ENCODE results near the gene SNX25. TPM values are rescaled to one million over a fixed set of nuclear protein-coding genes. Genes with fewer than 3 reads are reported as not detected.
A peak's percentile ranks its signal among the peaks of the same experiment; 100 is the strongest.

Gene SNX25
- total RNA-seq, 4 donors from 2014 or later = 5.5 to 18.9 (median 7.5) TPM

GRCh38 chr4:185248393-185249039, 39.1 kb downstream of the SNX25 start:
- no peaks in the 10 kb centered on the region for H3K27me3 ChIP-seq
- H3K4me3 ChIP-seq = no peak overlapping the region
- 94 to 97% methylated on average over 3 of the region's 3 CpGs for WGBS, 2 donors
- no peak for DNase-seq
- no peaks in the 10 kb centered on the region for H3K36me3 ChIP-seq
- H3K27ac ChIP-seq = no peak overlapping the region
- TF ChIP-seq CTCF (IDR thresholded peaks at IDR 0.05) = no peak
- no peak for TF ChIP-seq POLR2A (IDR thresholded peaks at IDR 0.05)
- intact Hi-C loops (cut with DNase I) = no loop called here
- H3K9me3 ChIP-seq = no peaks in the 10 kb centered on the region
- peaks cover 0 to 5% (median 3%) of the 10 kb centered on the region in 3 donors for H3K4me1 ChIP-seq

- H3K27me3 ChIP-seq = no peaks in the 10 kb centered on the region
- TF ChIP-seq CTCF (IDR thresholded peaks at IDR 0.05) (no peak), POLR2A (IDR thresholded peaks at IDR 0.05) (no peak)
- no peak overlapping the region for H3K27ac ChIP-seq
- intact Hi-C loops (cut with DNase I) = no loop called here
- no peak for DNase-seq
- peaks cover 0 to 5% (median 3%) of the 10 kb centered on the region in 3 donors for H3K4me1 ChIP-seq
- 69 to 82% methylated on average over 2 of the region's 2 CpGs for WGBS, 2 donors
- no peaks in the 10 kb centered on the region for H3K36me3 ChIP-seq
- H3K4me3 ChIP-seq = no peak overlapping the region
- no peaks in the 10 kb centered on the region for H3K9me3 ChIP-seq
These were observed 39.7 kb downstream of the SNX25 start for GRCh38 chr4:185249105-185249504.

- H3K9me3 ChIP-seq = no peaks in the 10 kb centered on the region
- 81 to 83% methylated on average over 5 of the region's 5 CpGs for WGBS, 2 donors
- intact Hi-C loops (cut with DNase I) = no loop called here
- peaks cover 0 to 3% (median 0%) of the 10 kb centered on the region in 3 donors for H3K36me3 ChIP-seq
- DNase-seq = no peak
- peaks cover 0 to 5% (median 3%) of the 10 kb centered on the region in 3 donors for H3K4me1 ChIP-seq
- H3K4me3 ChIP-seq = no peak overlapping the region
- H3K27me3 ChIP-seq = no peaks in the 10 kb centered on the region
- TF ChIP-seq POLR2A (IDR thresholded peaks at IDR 0.05) (no peak), CTCF (IDR thresholded peaks at IDR 0.05) (no peak)
- H3K27ac ChIP-seq = no peak overlapping the region
These were observed 45.0 kb downstream of the SNX25 start for GRCh38 chr4:185254434-185254833.

GRCh38 chr4:185255868-185256267, 46.5 kb downstream of the SNX25 start:
- DNase-seq = no peak
- H3K4me3 ChIP-seq = no peak overlapping the region
- TF ChIP-seq POLR2A (IDR thresholded peaks at IDR 0.05) = no peak
- no peak for TF ChIP-seq CTCF (IDR thresholded peaks at IDR 0.05)
- peaks cover 0 to 5% (median 3%) of the 10 kb centered on the region in 3 donors for H3K4me1 ChIP-seq
- peaks cover 0 to 3% (median 0%) of the 10 kb centered on the region in 3 donors for H3K36me3 ChIP-seq
- peak overlapping the region in 2 of 4 donors; percentile 25 to 26 for H3K27ac ChIP-seq
- H3K27me3 ChIP-seq = no peaks in the 10 kb centered on the region
- intact Hi-C loops (cut with DNase I) = no loop called here
- no peaks in the 10 kb centered on the region for H3K9me3 ChIP-seq
- WGBS, 2 donors = 85 to 92% methylated on average over 3 of the region's 3 CpGs

- intact Hi-C loops (cut with DNase I) = no loop called here
- H3K27ac ChIP-seq = no peak overlapping the region
These were observed 47.0 kb downstream of the SNX25 start for GRCh38 chr4:185256446-185256845.

More at GRCh38 chr4:185256446-185256845, 47.0 kb downstream of the SNX25 start:
- H3K4me3 ChIP-seq = no peak overlapping the region
- no peak for TF ChIP-seq CTCF (IDR thresholded peaks at IDR 0.05)
- TF ChIP-seq POLR2A (IDR thresholded peaks at IDR 0.05) = no peak
- H3K36me3 ChIP-seq = peaks cover 0 to 3% (median 0%) of the 10 kb centered on the region in 3 donors
- 87 to 97% methylated on average over 3 of the region's 3 CpGs for WGBS, 2 donors
- no peaks in the 10 kb centered on the region for H3K9me3 ChIP-seq
- H3K4me1 ChIP-seq = peaks cover 0 to 5% (median 3%) of the 10 kb centered on the region in 3 donors
- DNase-seq = no peak
- H3K27me3 ChIP-seq = no peaks in the 10 kb centered on the region

Measured in esophagus squamous epithelium (tissue), 5 donors.